DND-41 (cell line): ENCODE results near the gene CCDC92.

Experiments used
- EZH2 ChIP-seq: IDR thresholded peaks from 3 replicates; pipeline ENCODE4 v1.6.1; 2012; ENCODE audit warnings: borderline replicate concordance, low read depth, mild to moderate bottlenecking, moderate library complexity, low read length, inconsistent platforms; ENCODE audit not compliant: severe bottlenecking
- TF ChIP-seq, protein P1 (sequence below): IDR thresholded peaks from 2 replicates; pipeline ENCODE4 v1.5.1; 2012; ENCODE audit warnings: borderline replicate concordance, low read length, moderate library complexity, mild to moderate bottlenecking; ENCODE audit not compliant: poor library complexity, severe bottlenecking; ENCODE audit errors: extremely low read depth

DNA sequence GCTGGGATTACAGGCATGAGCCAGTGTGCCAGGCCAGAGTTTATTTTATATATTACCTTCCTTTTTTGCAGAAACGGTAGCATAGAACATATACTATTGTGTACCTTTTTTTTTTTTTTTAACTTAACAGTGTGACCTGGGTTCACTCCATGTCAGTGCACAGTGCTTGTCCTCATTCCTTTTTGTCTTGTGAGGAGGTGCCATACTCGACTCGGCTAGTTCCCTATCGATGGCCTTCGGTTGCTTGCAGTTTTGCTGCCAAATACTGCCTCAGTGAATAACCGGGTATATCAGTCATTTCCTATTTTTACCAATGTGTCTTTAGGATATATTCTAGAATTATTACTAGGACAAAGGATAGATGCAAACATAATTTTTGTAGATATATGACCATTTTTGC, 37.1 kb upstream of the CCDC92 start:
- TF ChIP-seq, protein P1, sequence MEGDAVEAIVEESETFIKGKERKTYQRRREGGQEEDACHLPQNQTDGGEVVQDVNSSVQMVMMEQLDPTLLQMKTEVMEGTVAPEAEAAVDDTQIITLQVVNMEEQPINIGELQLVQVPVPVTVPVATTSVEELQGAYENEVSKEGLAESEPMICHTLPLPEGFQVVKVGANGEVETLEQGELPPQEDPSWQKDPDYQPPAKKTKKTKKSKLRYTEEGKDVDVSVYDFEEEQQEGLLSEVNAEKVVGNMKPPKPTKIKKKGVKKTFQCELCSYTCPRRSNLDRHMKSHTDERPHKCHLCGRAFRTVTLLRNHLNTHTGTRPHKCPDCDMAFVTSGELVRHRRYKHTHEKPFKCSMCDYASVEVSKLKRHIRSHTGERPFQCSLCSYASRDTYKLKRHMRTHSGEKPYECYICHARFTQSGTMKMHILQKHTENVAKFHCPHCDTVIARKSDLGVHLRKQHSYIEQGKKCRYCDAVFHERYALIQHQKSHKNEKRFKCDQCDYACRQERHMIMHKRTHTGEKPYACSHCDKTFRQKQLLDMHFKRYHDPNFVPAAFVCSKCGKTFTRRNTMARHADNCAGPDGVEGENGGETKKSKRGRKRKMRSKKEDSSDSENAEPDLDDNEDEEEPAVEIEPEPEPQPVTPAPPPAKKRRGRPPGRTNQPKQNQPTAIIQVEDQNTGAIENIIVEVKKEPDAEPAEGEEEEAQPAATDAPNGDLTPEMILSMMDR = no peak
- no peak for TF ChIP-seq EZH2
